A549 (cell line): ENCODE measurements around the gene P3H2.

Source experiments
- CHD2 ChIP-seq: fragments of 150-350 bp; IDR thresholded peaks from 2 replicates; pipeline ENCODE4 v1.6.1; 2014; ENCODE audit warnings: low read length; ENCODE audit not compliant: partially characterized antibody
- MAFK ChIP-seq: fragments of 450-650 bp; IDR thresholded peaks from 2 replicates; pipeline ENCODE4 v1.6.1; 2014; ENCODE audit not compliant: partially characterized antibody
- NFE2L2 ChIP-seq: fragments of 150-350 bp; conservative IDR thresholded peaks from 2 replicates; pipeline ENCODE4 v1.6.1; 2014; ENCODE audit warnings: low read length
- POLR2A ChIP-seq: IDR thresholded peaks from 2 replicates; pipeline ENCODE4 v1.6.1; 2012; ENCODE audit warnings: mild to moderate bottlenecking, low read length
- RAD21 ChIP-seq, 2 experiments: fragments of >200 bp in 1 of 2; sonication (Bioruptor Twin) in 1 of 2; formaldehyde crosslinking in 1 of 2; IDR thresholded peaks in 1 of 2; conservative IDR thresholded peaks in 1 of 2; 2 replicates in 1 of 2; 3 replicates in 1 of 2; pipeline ENCODE4 v1.6.1; 2012 to 2018; ENCODE audit warnings: inconsistent platforms in 1 of 2
- RARB ChIP-seq: fragments of 250-450 bp; sonication (Bioruptor Pico); IDR thresholded peaks from 2 replicates; pipeline ENCODE4 v1.8.0; 2021; ENCODE audit warnings: mild to moderate bottlenecking, moderate library complexity
- RNF2 ChIP-seq: fragments of 200-600 bp; sonication (generic); IDR thresholded peaks from 2 replicates; pipeline ENCODE4 v1.6.1; 2016; ENCODE audit warnings: low read depth, mild to moderate bottlenecking, antibody characterized with exemption, moderate library complexity, borderline replicate concordance
- TF ChIP-seq, protein P1 (sequence below): fragments of >200 bp; sonication (Bioruptor Twin); formaldehyde crosslinking; IDR thresholded peaks from 3 replicates; pipeline ENCODE4 v1.5.1; 2016

DNA sequence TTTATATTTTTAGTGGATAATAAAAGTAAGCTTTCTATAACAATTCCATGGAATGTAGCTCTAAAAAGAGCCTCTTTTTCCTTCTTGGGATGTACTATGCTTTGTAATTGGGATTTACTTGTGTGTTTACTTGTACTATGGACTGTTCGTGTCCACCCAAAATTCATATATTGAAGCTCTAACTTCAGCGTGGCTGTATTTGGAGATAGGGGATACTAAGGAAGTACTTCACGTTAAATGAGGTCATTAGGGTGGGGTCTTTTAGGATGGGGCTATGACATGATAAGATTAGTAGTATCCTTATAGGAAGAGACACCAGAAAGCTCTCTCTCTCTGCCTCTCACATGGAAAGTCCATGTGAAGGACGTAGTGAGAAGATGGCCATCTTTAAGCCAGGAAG, 64.9 kb downstream of the P3H2 start:
- TF ChIP-seq RARB (no peak), CHD2 (no peak), RNF2 (no peak), RAD21 (conservative IDR thresholded peaks at IDR 0.05 in 1 of 2, IDR thresholded peaks at IDR 0.05 in 1 of 2) (no peak), MAFK (no peak), POLR2A (no peak), NFE2L2 (no peak)
- TF ChIP-seq, protein P1, sequence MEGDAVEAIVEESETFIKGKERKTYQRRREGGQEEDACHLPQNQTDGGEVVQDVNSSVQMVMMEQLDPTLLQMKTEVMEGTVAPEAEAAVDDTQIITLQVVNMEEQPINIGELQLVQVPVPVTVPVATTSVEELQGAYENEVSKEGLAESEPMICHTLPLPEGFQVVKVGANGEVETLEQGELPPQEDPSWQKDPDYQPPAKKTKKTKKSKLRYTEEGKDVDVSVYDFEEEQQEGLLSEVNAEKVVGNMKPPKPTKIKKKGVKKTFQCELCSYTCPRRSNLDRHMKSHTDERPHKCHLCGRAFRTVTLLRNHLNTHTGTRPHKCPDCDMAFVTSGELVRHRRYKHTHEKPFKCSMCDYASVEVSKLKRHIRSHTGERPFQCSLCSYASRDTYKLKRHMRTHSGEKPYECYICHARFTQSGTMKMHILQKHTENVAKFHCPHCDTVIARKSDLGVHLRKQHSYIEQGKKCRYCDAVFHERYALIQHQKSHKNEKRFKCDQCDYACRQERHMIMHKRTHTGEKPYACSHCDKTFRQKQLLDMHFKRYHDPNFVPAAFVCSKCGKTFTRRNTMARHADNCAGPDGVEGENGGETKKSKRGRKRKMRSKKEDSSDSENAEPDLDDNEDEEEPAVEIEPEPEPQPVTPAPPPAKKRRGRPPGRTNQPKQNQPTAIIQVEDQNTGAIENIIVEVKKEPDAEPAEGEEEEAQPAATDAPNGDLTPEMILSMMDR = no peak
